ENCODE results near the gene CCDC71.

CCDC71 gene

DNA sequence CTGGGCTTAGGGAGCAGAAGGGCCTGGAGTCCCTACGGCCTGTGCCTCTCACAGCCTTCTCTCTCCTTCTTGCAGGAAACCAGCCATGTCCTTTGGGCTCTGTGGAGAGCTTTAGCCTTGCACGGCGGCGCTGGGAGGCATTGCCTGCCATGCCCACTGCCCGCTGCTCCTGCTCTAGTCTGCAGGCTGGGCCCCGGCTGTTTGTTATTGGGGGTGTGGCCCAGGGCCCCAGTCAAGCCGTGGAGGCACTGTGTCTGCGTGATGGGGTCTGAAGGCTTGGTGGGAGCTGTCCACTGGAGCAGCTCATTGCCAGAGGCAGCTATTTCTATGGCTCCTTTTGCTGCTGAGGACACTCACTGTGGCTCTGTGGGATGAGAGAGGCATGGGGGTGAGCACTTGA, 9.4 kb upstream of the CCDC71 start:
- TF ChIP-seq, protein P1, sequence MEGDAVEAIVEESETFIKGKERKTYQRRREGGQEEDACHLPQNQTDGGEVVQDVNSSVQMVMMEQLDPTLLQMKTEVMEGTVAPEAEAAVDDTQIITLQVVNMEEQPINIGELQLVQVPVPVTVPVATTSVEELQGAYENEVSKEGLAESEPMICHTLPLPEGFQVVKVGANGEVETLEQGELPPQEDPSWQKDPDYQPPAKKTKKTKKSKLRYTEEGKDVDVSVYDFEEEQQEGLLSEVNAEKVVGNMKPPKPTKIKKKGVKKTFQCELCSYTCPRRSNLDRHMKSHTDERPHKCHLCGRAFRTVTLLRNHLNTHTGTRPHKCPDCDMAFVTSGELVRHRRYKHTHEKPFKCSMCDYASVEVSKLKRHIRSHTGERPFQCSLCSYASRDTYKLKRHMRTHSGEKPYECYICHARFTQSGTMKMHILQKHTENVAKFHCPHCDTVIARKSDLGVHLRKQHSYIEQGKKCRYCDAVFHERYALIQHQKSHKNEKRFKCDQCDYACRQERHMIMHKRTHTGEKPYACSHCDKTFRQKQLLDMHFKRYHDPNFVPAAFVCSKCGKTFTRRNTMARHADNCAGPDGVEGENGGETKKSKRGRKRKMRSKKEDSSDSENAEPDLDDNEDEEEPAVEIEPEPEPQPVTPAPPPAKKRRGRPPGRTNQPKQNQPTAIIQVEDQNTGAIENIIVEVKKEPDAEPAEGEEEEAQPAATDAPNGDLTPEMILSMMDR (IDR thresholded peaks at IDR 0.05; ENCODE audit: low read depth, low read length) = no peak

DNA sequence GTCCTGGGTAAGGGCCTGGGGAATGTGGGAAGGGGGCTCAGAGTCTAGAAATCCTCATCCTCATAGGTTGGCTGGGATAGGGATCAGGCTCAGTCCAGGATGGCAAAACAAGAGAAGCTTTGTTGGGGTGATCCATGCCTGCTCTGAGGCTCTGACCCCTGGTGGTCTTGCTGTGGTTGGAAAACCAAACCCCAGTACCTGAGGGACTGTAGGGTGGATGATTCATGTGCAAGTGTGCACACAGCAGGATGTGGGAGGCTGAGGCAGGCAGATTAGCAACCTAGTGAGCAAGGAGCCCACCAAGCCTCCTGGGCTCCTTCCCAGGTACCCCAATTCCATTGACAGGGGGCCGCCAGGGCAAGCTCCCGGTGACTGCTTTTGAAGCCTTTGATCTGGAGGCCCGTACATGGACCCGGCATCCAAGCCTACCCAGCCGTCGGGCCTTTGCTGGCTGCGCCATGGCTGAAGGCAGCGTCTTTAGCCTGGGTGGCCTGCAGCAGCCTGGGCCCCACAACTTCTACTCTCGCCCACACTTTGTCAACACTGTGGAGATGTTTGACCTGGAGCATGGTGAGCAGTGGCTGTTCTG, 8.4 kb upstream of the CCDC71 start:
- TF ChIP-seq, protein P1 (IDR thresholded peaks at IDR 0.05; ENCODE audit: low read depth, low read length) = no peak
- no peak for DNase-seq (ENCODE audit: extremely low read depth, low read depth)

More for the DNA sequence above, 9.4 kb upstream of the CCDC71 start:
- DNase-seq (ENCODE audit: extremely low read depth, low read depth) = no peak

DNA sequence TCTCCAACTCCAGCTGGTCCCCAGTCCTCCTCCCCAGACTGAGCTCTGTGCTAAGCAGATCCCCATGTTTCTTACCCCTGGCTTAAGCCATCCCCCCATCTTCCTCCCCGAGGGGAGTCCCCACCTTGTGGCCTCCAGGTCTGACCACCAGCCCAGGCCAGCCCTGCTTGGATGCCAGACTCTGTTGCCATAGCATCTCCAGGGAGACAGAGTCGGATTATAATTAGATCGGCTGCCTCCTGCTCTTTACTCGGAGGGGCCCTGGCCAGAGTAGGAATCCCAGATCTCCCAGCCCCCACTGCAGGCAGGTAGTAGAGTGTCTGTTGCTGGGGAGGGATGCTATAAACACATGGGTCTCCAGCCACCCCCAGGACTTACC, 7.7 kb upstream of the CCDC71 start:
- DNase-seq (ENCODE audit: extremely low read depth, low read depth) = no peak
- TF ChIP-seq, protein P1 (IDR thresholded peaks at IDR 0.05; ENCODE audit: low read depth, low read length) = no peak

DNA sequence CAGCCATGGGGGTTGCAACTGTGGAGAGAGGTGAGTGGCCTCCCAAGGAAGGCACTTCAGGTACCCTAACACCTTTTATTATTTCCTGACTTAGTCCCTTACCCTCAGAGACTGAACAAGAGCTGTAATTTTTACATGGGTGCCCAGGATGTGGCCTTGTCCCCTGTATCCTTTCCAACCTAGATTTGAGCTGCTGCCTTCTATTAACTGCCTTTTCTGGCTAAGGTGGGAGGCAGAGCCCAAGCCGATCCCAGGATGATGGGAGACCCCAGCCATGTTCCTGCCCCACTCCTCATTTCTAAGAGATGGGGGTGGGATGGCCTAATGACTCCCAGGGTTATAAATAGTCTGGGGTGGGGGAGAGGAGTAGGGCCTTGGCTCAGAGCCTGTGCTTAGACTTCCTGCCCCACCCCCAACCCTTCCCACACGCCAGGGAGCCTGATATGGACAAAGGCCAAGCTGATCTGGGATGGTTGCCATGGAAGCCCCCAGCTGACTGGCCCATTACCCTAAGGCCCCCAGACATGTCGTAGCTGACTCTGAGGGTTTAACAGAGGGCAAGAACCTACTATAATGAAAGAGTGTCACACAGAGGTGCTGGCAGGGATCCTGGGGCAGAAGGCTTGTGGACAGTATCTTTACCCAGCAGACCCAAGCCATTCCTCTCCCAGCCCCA, 7.1 kb upstream of the CCDC71 start:
- TF ChIP-seq, protein P1 (IDR thresholded peaks at IDR 0.05; ENCODE audit: low read depth, low read length) = no peak
- no peak for DNase-seq (ENCODE audit: extremely low read depth, low read depth)

DNA sequence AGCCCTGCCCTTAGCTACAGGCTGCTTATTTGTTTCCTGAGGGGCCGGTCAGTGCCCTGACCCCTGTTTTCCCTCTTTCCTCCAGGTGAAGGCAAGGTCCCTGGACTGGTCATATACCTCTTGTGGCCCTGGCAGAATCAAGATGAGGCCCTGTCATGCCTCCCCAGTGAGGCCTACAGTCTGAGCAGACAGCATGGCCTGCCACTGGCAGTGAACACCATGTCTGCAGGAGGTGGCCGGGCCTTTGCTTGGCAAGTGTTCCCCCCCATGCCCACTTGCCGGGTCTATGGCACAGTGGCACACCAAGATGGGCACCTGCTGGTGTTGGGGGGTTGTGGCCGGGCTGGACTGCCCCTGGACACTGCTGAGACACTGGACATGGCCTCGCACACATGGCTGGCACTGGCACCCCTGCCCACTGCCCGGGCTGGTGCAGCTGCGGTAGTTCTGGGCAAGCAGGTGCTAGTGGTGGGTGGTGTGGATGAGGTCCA, 6.5 kb upstream of the CCDC71 start:
- TF ChIP-seq, protein P1 (IDR thresholded peaks at IDR 0.05; ENCODE audit: low read depth, low read length) = no peak

DNA sequence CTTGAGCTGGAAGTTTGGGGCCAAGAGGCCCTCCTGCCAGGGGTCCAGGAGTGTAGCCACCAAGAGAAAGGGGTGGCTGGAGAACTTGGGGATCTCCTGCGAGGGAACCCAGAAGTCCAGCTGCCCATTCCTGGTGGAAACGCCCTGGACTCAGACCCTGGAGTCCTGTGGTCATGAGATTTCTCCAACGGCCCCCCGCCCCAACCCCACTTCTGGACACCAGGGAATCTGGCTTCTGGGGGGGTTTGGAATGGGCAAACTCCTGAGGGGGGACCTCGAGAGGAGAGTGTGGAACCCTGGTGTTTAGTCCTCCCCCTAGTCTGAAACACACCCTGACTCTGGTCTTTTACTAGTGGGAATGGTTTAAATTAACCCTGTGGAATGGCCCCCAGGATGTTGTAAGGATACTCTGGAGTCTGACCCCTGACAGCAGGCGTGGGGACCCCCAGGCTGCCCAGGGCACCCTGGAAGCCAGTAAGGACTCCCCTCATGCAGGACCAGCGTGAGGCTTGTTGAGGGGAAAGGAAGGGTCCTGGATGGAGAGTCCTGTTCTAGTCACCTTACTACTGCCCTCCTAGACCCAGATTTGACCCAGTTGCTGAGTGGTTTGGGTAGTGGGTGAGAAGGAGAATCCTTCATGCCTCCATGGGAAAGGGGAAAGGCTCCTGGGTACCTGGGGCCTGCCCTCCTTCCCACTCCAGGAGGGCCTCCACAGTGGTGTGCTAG, 5.8 kb upstream of the CCDC71 start:
- TF ChIP-seq, protein P1 (IDR thresholded peaks at IDR 0.05; ENCODE audit: low read depth, low read length) = no peak
- DNase-seq (ENCODE audit: extremely low read depth, low read depth) = no peak

More for the DNA sequence above, 6.5 kb upstream of the CCDC71 start:
- DNase-seq (ENCODE audit: extremely low read depth, low read depth) = no peak

All from AG09319 (cell line).